ENCODE data around the gene FBN1.

FBN1 gene

DNA sequence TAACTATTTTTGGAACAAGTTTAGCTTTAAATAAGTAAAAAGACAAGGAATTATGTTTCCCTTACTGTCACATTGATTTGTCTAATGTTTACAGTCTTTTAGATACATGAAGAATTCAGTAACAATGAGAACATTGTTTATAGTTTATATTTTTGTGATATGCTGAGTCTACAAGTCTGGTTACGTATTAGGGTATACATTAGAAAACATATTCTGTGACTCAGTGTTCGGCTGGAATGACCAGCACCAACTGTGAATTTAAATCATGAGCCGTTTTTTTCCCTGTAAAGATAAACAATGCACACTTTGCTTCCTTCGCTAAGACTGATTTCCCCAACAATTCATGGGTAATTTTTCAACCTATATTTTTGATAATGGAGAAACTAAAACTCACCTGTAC is 182.8 kb downstream of the FBN1 start:
- DNase-seq = no peak

- no peak for DNase-seq
These were observed 185.7 kb downstream of the FBN1 start for GRCh38 chr15:48459571-48460442.

DNA sequence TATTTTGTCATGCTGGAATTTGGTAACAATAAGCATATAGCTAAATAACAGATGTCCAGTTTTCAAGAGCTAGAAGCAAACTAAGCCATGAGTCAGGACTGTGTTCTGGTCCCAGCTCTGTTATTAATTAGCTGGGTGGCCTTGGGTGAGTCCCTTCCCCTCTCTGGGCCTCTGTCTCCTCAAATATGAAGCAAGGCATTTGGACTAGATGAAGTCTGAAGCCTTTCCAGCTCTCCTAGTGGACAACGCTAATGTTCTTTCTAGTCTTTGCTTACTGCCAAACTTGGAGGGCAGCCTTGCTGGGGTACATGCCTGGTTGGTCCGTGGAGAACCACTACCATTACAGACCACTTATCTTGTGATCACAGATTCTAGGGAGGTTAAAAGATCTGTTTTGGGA is 186.6 kb downstream of the FBN1 start:
- no peak for DNase-seq

DNA sequence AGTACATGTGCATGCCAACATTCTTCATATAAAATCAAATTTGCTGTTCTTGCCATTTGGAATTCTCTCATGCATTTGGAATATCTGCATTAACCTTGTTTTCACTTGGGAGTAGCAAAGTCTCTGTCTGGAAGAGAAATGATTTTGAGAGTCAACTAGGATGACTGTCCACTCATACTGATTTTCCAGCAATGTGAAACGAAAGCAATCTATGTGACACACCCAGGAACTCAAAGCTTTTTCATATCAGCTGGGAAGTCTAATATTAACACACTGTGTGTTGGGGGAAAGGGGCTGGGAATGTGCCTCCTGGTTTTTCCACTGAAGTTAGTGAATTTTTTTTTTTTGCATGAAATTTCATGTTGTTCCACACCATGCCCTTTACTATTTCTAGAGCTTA is 189.4 kb downstream of the FBN1 start:
- no peak for DNase-seq

GRCh38 chr15:48451736-48452135 is 193.8 kb downstream of the FBN1 start:
- no peak for DNase-seq

DNA sequence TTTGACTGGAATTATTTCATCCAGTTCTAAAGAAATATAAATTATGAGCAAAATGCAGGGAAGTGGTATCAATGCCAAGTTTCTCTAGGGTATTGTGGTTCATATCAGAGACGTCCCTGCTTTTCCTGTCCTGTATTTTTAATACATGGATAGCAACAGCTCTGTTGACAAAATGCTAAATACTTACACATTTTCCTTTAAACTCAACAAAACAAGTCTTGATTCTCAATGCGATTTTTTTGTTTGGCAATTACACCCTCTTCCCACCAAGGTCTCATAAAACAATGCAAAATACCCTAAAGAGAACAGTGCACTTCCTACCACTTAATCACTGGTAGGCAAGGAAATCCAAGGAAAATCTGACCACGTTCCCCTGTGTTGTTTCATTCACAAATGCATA is 194.3 kb downstream of the FBN1 start:
- DNase-seq = no peak

- DNase-seq = no peak
These were observed 195.8 kb downstream of the FBN1 start for GRCh38 chr15:48449734-48450133.

GRCh38 chr15:48447657-48448056 is 197.9 kb downstream of the FBN1 start:
- no peak for DNase-seq

DNA sequence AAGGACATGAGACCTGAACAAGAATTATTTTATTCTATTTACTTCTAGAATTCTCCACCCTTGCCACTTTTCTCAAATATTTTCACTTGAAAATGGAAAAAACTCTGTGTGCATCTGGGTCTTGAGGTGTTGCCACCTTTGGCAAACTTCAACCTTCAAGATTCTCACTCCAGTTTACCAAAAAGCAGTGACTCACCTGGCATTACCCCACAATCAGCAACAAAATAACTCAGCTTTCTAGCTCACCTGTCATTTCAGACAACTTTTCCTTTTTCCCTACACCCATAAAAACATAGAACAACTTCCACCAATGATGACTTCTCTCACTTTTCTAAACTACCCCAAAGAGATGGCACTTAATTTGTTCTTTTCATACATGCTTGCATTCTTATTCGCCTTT is 198.5 kb downstream of the FBN1 start:
- DNase-seq = no peak

- DNase-seq = no peak
These were observed 203.5 kb downstream of the FBN1 start for GRCh38 chr15:48442011-48442410.

GRCh38 chr15:48440084-48440483 is 205.4 kb downstream of the FBN1 start:
- no peak for DNase-seq

DNA sequence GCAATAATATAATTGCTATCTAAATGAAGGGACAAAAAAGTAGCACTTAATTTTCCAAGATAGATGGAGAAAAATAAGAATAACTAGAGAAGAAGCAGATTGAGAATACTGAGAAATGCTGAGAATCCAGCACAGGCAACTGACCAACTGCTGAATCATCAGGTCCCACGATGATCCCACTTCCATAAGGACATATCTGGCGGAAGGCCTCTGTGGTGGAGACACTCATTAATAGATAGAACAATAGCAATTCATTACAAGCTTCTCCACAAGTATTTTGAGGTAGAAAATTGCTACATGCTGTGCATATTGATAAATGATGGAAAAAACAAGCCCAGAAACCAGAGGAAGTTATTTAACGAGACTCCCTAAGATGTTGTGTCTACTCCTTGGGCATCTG is 208.3 kb downstream of the FBN1 start:
- no peak for DNase-seq

DNA sequence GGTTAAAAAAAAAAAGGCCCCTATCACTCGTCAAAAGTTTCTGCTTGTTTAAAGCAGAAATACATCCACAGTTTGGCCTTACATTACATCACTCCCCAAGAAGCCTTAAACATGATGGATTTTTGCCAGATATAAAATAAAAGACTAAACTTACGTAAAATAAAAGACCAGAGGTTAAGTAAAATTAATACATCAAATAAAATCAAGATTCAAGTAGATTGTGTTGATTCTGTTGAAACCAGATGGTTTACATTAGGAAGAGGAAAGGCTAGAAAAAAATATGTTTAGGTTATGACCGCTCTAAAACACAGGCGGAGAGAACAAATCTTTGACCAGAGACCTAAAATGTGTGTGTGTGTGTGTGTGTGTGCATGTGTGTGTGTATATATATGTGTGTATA is 210.2 kb downstream of the FBN1 start:
- DNase-seq = no peak

- no peak for DNase-seq
These were observed 212.2 kb downstream of the FBN1 start for GRCh38 chr15:48433226-48433886.

- no peak for DNase-seq
These were observed 212.8 kb downstream of the FBN1 start for GRCh38 chr15:48432688-48433087.

DNA sequence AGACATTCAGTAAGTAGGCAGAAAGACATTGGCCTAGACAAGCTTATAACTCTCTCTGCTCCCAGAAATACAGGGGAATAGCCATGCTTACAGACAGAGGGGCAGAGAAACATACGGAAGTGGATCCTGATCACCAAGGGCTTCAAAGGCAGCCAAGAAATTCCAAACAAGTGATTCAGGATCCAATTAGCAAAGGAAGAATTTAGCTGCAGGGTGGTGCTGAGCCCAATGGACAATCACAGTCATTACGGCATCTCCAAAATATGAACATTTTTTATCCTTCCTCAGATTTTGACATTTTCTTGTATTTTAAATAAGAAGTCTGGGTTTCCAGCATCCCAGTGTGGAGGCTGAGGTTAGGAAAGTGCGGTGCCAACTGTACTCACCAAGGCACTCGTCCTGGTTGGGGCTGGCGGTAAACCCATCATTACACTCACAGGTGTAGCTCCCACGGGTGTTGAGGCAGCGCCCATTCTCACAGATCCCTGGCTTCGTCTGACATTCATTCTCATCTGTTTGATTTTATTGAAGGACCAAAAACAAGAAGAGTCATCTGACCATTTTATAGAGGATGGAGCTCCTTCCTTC is 217.5 kb downstream of the FBN1 start:
- DNase-seq = no peak

GRCh38 chr15:48427479-48427878 is 218.0 kb downstream of the FBN1 start:
- no peak for DNase-seq

DNA sequence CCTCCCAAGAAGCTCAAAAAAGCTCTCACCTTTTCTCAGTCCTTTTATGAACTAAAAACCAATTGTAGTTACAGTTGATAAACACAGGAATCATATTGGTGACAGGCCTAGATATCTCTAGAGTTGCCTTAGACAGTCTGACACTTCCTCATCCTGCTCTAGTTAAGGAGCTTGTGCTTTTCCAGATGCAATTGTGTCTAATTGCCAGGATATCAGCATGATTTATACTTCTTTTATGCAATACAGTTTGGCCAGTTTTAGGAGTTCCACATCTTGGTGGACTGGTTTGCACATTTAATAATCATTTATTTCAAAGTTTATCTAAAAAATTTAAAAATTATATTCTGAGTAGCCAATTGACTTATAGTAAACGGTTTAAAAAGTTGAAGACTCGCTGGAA is 218.6 kb downstream of the FBN1 start:
- DNase-seq = no peak

DNA sequence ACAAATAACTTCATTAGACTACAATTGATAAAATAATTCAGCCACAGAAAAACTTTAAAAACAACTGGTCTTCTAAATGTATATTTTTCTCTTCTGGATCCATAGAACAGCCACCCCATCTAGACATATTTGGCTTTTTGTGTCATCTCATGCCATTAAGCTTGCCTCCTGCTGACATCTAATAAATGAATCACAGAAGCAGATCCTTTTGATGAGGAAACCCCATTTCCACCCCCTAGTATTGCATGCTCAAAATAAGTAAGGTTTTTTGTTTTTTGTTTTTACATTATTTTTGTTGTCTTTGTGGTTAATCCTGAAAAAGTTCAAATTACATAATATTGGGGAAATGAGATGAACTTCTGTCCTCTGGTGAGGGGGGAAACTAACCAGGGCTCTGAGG is 219.5 kb downstream of the FBN1 start:
- DNase-seq = no peak

DNA sequence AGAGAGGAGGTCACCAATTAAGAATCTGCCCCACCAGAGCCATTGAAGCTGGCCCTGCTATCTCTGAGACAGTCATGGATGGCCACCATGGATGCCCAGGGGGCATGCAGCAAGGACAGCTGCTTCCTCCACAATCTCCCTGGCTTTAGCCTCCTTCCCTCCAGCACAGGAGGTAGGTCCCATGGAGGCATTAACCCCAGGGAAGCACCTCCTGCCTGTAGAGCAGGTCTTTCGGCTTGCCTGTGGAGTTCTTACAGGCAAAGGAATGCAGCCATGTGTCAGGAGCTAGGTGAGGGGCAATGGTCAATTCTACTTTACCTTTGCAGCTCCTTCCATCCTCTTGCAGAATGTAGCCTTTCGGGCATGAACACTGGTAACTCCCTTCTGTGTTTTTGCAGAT is 220.5 kb downstream of the FBN1 start:
- no peak for DNase-seq

DNA sequence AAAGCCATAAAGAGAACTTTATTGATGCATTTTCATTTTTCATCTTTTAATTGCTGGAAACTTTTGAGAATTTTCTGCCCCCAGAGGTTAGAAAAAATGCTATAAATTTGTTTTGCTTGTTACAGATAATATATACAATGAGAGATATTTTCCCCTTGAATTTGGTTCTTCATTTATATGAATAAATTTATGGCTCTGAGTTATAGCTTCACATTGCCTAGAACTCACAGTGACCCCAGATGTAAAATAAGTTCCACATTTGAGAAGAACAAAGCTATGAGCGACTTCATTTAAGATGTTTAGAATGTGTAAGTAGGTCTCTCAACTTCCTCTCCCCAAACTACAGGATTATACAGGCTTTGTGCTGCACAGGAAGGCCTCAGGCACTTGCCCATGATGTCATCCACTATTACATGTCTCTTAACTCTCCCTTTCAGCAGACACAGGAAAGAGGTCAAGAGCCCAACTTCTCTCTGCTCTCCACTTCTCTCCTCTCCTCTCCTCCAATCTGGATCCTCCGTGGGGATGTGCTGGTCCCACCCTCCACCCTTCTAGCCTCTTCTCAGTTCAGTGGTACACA is 221.5 kb downstream of the FBN1 start:
- no peak for DNase-seq

GRCh38 chr15:48423342-48423741 is 222.2 kb downstream of the FBN1 start:
- DNase-seq = no peak

DNA sequence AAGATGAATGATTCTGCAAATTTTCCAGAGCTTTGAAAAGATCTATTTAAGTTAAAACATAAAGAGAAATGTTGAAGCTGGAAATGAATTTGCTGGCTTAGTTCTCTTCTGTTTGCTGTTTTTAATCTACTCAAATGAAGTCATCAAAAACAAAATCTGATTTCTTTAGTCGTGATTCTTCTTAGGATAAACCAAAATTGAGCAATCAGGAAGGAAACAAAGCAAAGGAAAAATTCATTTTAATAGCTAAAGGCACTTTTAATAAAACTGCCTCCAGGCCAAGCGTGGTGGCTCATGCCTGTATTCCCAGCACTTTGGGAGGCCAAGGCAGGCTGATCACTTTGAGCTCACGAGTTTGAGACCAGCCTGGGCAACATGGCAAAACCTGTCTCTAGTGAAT is 223.1 kb downstream of the FBN1 start:
- no peak for DNase-seq

GRCh38 chr15:48421362-48421761 is 224.1 kb downstream of the FBN1 start:
- no peak for DNase-seq

All from KG1 (cell line).